Hepatocyte (in vitro differentiated cells): ENCODE results near the gene TRIM8. TPM values are rescaled to one million over a fixed set of nuclear protein-coding genes. Genes with fewer than 3 reads are reported as not detected.

Experiments
- DNase-seq: peaks from one replicate; pipeline ENCODE4 v3.0.0-alpha.2; 2016; ENCODE audit warnings: low spot score
- H2AFZ ChIP-seq: fragments of 200-600 bp; sonication (generic); 2 replicates; pipeline ENCODE4 v1.6.0; 2016; ENCODE audit warnings: antibody characterized with exemption, mild to moderate bottlenecking
- H3K27ac ChIP-seq: fragments of 200-600 bp; sonication (generic); 2 replicates; pipeline ENCODE4 v1.5.1; 2016; ENCODE audit warnings: mild to moderate bottlenecking
- H3K27me3 ChIP-seq: fragments of 200-600 bp; sonication (generic); 2 replicates; pipeline ENCODE4 v1.6.1; 2016
- H3K36me3 ChIP-seq: fragments of 200-600 bp; sonication (generic); replicated peaks from 2 replicates; pipeline ENCODE4 v1.5.1; 2016; ENCODE audit warnings: low read depth; ENCODE audit not compliant: insufficient read depth
- H3K4me1 ChIP-seq: fragments of 200-600 bp; sonication (generic); 2 replicates; pipeline ENCODE4 v1.5.1; 2016; ENCODE audit warnings: mild to moderate bottlenecking, moderate library complexity; ENCODE audit not compliant: insufficient read depth
- H3K4me2 ChIP-seq: fragments of 200-600 bp; sonication (generic); 2 replicates; pipeline ENCODE4 v1.6.0; 2016
- H3K4me3 ChIP-seq: fragments of 200-600 bp; sonication (generic); 2 replicates; pipeline ENCODE4 v1.5.1; 2016; ENCODE audit warnings: mild to moderate bottlenecking
- H3K79me2 ChIP-seq: fragments of 200-600 bp; sonication (generic); 2 replicates; pipeline ENCODE4 v1.6.0; 2017; ENCODE audit warnings: mild to moderate bottlenecking
- H3K9me2 ChIP-seq: fragments of 200-600 bp; sonication (generic); replicated peaks from 2 replicates; pipeline ENCODE4 v1.6.0; 2017; ENCODE audit warnings: mild to moderate bottlenecking; ENCODE audit not compliant: insufficient read depth
- H3K9me3 ChIP-seq: fragments of 200-600 bp; sonication (generic); 2 replicates; pipeline ENCODE4 v1.5.1; 2016; ENCODE audit warnings: low read depth, mild to moderate bottlenecking
- H4K20me1 ChIP-seq: fragments of 200-600 bp; sonication (generic); 2 replicates; pipeline ENCODE4 v1.6.0; 2016; ENCODE audit warnings: mild to moderate bottlenecking; ENCODE audit not compliant: insufficient read depth, poor library complexity, severe bottlenecking
- EZH2 ChIP-seq: fragments of 200-600 bp; sonication (generic); IDR thresholded peaks from 2 replicates; pipeline ENCODE4 v1.6.1; 2016; ENCODE audit warnings: antibody characterized with exemption, mild to moderate bottlenecking, borderline replicate concordance
- EZH2phosphoT487 ChIP-seq: fragments of 200-600 bp; sonication (generic); IDR thresholded peaks from one replicate; pipeline ENCODE4 v1.6.1; 2018; ENCODE audit warnings: antibody characterized with exemption, mild to moderate bottlenecking, low read depth, moderate library complexity; ENCODE audit not compliant: unreplicated experiment, severe bottlenecking
- WGBS: methylation state at CpG from one replicate; pipeline ENCODE4 v1.1.6; 2016; ENCODE audit warnings: low lambda C conversion rate; ENCODE audit errors: missing lambda C conversion rate; 5-methylcytosine and 5-hydroxymethylcytosine counted together
- polyA plus RNA-seq: library from polyadenylated mRNA; unstranded; fragments of >200 nt; fragmentation: Nextera tagmentation; extraction: Ambion mirVana; gene quantifications from 2 replicates; pipeline ENCODE4 v1.2.1, GENCODE V29; 2016
- total RNA-seq: library from RNA; depleted of rRNA; stranded (reverse); fragments of >200 nt; gene quantifications from 2 replicates; pipeline ENCODE4 v1.2.3, GENCODE V29; 2014
- TF ChIP-seq, protein P1 (sequence below): fragments of 200-600 bp; sonication (generic); IDR thresholded peaks from 2 replicates; pipeline ENCODE4 v1.5.1; 2016; ENCODE audit warnings: antibody characterized with exemption, mild to moderate bottlenecking; ENCODE audit not compliant: poor library complexity

The TRIM8 gene
- total and polyA plus RNA-seq, 2 experiments from 2014 or later, result 53.3 to 61.2 TPM

DNA sequence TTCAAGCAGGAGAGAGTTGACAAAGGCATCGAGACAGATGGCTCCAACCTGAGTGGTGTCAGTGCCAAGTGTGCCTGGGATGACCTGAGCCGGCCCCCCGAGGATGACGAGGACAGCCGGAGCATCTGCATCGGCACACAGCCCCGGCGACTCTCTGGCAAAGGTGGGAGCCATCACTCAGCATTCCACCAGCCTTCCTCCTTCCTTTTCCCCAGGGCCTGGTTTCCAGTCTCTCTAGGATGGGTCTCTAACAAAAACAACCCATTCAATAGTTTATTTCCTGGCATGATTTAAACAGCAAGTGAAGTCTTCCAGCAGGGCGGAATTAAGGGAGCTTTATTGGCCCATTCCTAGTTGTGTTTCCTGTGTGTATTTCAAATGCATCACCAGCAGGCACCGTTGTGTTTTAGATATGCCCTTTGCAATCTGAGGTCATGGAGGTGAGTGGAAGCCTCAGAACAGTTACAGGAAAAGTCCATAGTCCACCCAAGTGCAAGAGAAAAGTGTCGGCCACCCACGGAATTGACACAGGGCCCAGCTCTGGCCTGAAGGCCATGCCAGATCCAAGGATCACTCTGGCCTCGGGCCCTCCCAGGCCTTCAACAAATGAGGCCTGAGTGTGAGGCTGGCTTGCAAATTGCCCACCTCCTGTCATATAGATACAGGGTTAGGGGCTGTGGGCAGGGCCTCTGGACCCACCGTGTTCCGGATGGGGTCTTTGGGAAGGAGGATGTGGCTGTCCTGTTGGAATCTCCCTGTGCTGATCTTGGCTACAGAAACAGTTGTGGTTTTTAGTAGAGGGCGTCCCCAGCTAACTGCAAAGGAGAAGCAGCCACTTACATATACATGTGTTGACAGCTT, 46.9 kb upstream of the TRIM8 start:
- no peaks in the 10 kb centered on the region for H3K36me3 ChIP-seq
- H3K27ac ChIP-seq, result no peak overlapping the region

DNA sequence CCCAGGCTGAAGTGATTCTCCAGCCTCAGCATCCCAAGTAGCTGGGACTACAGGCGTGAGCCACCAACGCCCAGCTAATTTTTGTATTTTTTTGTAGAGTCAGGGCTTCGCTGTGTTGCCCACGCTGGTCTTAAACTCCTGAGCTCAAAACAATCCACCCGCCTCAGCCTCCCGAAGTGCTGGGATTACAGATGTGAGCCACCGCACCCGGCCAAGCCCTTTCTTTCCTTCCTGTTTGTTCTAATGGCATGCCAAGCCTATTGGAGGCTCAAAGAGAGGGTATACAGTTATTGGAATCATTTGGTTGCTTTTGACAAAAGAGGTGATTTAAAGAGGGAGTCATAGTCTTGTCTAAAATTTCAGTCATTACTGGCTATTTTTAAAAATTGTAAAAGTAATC, 46.0 kb upstream of the TRIM8 start:
- H3K4me3 ChIP-seq, result no peak overlapping the region
- no peak overlapping the region for H3K4me2 ChIP-seq
- no peaks in the 10 kb centered on the region for H3K79me2 ChIP-seq
- no peaks in the 10 kb centered on the region for H3K9me3 ChIP-seq
- peak overlapping the region; percentile 95 for H3K27ac ChIP-seq
- TF ChIP-seq, protein P1, sequence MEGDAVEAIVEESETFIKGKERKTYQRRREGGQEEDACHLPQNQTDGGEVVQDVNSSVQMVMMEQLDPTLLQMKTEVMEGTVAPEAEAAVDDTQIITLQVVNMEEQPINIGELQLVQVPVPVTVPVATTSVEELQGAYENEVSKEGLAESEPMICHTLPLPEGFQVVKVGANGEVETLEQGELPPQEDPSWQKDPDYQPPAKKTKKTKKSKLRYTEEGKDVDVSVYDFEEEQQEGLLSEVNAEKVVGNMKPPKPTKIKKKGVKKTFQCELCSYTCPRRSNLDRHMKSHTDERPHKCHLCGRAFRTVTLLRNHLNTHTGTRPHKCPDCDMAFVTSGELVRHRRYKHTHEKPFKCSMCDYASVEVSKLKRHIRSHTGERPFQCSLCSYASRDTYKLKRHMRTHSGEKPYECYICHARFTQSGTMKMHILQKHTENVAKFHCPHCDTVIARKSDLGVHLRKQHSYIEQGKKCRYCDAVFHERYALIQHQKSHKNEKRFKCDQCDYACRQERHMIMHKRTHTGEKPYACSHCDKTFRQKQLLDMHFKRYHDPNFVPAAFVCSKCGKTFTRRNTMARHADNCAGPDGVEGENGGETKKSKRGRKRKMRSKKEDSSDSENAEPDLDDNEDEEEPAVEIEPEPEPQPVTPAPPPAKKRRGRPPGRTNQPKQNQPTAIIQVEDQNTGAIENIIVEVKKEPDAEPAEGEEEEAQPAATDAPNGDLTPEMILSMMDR, result no peak
- TF ChIP-seq EZH2 (no peak), EZH2phosphoT487 (no peak)
- 88% methylated on average over 8 of the region's 8 CpGs for WGBS
- no peaks in the 10 kb centered on the region for H3K9me2 ChIP-seq
- no peaks in the 10 kb centered on the region for H3K36me3 ChIP-seq
- H4K20me1 ChIP-seq, result no peaks in the 10 kb centered on the region
- no peaks in the 10 kb centered on the region for H3K27me3 ChIP-seq
- peaks cover 36% of the 10 kb centered on the region for H3K4me1 ChIP-seq
- H2AFZ ChIP-seq, result no peak overlapping the region
- no peak for DNase-seq

More for the DNA sequence above, 46.9 kb upstream of the TRIM8 start:
- H3K4me3 ChIP-seq, result no peak overlapping the region
- H3K79me2 ChIP-seq, result peaks cover 3% of the 10 kb centered on the region
- 93% methylated on average over 16 of the region's 16 CpGs for WGBS
- H4K20me1 ChIP-seq, result no peaks in the 10 kb centered on the region
- H3K4me2 ChIP-seq, result no peak overlapping the region
- H3K9me2 ChIP-seq, result no peaks in the 10 kb centered on the region
- no peak overlapping the region for H2AFZ ChIP-seq
- no peaks in the 10 kb centered on the region for H3K9me3 ChIP-seq
- no peaks in the 10 kb centered on the region for H3K27me3 ChIP-seq
- TF ChIP-seq EZH2phosphoT487, result no peak
- TF ChIP-seq, protein P1, result no peak
- no peak for TF ChIP-seq EZH2
- DNase-seq, result no peak
- peaks cover 30% of the 10 kb centered on the region for H3K4me1 ChIP-seq

DNA sequence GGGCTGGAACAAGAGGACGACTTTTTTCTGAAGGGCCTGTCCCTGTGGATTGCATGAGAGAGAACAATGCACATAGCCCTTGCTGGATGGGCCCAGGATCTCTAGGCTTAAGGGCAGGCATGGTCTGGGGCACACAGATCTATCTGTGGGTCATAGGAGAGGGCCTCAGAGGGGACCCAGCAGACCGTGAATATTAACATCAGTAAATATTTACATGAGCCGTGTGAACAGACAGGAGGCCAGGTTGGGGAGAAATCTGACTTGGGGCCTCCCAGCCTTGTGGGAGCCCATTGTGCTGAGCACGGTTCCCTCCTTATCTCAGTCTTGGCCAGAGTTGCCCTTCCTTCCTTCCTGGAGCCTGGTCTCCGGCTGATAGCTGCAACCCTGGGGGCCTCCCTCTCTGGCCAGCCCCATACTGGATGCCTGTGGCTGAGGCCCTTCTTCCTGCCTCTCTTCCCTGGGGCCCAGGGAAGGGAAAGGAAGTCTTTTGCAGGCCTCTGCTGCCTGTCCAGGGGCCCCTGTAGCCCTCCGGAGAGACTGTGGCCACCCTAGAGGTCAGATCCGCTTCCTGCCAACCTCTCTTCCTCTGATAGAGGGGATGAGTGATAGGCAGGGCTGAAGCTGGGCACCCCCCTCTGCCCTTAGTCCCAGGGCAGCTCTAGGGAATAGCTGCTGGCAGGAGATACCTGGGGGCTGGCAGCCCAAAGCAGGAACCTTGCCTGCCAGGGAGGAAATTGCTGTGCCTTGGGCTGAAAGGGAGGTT, 44.5 kb upstream of the TRIM8 start:
- H3K4me2 ChIP-seq, result peak overlapping the region; percentile 50
- peak overlapping the region; percentile 95 for H3K27ac ChIP-seq
- TF ChIP-seq EZH2, result no peak

DNA sequence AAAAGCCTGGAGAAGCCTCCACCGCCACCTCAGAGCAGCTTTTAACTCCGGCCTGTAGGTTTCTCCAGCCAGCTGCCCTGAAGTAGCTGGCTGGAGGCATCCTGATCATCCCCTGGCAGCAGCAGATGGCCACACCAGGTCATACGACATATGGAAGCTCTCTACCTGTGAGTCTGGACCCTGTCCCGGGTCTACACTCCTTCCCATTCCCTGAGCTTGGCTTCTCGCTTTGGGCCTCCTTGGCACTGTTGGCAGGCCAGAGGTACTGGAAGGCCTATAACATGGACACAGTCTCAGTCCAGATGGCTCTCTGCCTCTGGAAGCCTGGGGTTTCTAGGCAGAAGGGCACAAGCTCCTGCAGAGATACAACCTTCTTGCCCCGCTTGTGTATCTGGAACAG, 43.5 kb upstream of the TRIM8 start:
- 95% methylated on average over 6 of the region's 6 CpGs for WGBS
- H3K27me3 ChIP-seq, result no peaks in the 10 kb centered on the region
- H4K20me1 ChIP-seq, result no peaks in the 10 kb centered on the region
- H3K4me2 ChIP-seq, result no peak overlapping the region
- no peaks in the 10 kb centered on the region for H3K9me2 ChIP-seq
- H3K9me3 ChIP-seq, result no peaks in the 10 kb centered on the region
- H2AFZ ChIP-seq, result no peak overlapping the region
- TF ChIP-seq EZH2phosphoT487 (no peak), EZH2 (no peak)
- TF ChIP-seq, protein P1, result no peak
- H3K4me1 ChIP-seq, result peaks cover 42% of the 10 kb centered on the region
- no peaks in the 10 kb centered on the region for H3K36me3 ChIP-seq
- H3K27ac ChIP-seq, result peak overlapping the region; percentile 95
- no peak for DNase-seq
- no peak overlapping the region for H3K4me3 ChIP-seq
- no peaks in the 10 kb centered on the region for H3K79me2 ChIP-seq

More for the DNA sequence above, 44.5 kb upstream of the TRIM8 start:
- Histone ChIP-seq H3K9me2 (no peaks in the 10 kb centered on the region), H3K4me1 (peaks cover 42% of the 10 kb centered on the region), H3K79me2 (no peaks in the 10 kb centered on the region), H3K9me3 (no peaks in the 10 kb centered on the region), H3K27me3 (no peaks in the 10 kb centered on the region), H3K4me3 (no peak overlapping the region), H2AFZ (no peak overlapping the region), H3K36me3 (no peaks in the 10 kb centered on the region), H4K20me1 (no peaks in the 10 kb centered on the region)
- WGBS, result 31% methylated on average over 7 of the region's 7 CpGs
- peak; percentile 80 for DNase-seq
